Bone marrow (tissue), 2 donors: ENCODE measurements around the gene PTMS.

Experiments used
- DNase-seq, 2 donors: peaks; one replicate each; lab custom pipeline; 2025; lab: John Stamatoyannopoulos, UW

The PTMS gene

DNA sequence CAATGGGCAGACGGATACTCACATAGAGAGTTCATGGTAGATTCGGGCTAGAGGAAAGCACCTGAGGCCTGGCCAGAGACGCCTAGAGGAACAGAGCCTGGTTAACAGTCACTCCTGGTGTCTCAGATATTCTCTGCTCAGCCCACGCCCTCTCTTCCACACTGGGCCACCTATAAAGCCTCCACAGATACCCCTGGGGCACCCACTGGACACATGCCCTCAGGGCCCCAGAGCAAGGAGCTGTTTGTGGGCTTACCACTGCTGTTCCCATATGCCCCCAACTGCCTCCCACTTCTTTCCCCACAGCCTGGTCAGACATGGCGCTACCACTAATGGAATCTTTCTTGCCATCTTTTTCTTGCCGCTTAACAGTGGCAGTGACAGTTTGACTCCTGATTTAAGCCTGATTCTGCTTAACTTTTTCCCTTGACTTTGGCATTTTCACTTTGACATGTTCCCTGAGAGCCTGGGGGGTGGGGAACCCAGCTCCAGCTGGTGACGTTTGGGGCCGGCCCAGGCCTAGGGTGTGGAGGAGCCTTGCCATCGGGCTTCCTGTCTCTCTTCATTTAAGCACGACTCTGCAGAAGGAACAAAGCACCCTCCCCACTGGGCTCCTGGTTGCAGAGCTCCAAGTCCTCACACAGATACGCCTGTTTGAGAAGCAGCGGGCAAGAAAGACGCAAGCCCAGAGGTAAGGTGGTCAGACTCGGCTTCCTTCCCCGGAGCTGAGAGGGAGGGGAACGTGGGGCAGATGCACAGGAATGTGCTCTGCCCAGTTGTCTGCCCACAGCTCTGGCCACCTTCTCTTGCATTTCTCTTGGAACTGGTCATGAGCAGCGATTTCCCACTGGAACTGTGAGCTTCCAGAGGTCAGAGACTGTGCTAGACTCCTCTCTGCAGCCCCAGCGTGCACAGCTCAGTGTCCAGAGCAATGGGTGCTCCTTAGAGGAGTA lies 23.1 kb downstream of the PTMS start, which contains the start of gene CD4:
Gene CD4, plus strand, starts transcription at position 557 of the 953 bp plus-strand sequence. CDS start 10,611 bp downstream, outside the sequence.
- DNase-seq = peak in 1 of 2 donors; percentile 80

DNA sequence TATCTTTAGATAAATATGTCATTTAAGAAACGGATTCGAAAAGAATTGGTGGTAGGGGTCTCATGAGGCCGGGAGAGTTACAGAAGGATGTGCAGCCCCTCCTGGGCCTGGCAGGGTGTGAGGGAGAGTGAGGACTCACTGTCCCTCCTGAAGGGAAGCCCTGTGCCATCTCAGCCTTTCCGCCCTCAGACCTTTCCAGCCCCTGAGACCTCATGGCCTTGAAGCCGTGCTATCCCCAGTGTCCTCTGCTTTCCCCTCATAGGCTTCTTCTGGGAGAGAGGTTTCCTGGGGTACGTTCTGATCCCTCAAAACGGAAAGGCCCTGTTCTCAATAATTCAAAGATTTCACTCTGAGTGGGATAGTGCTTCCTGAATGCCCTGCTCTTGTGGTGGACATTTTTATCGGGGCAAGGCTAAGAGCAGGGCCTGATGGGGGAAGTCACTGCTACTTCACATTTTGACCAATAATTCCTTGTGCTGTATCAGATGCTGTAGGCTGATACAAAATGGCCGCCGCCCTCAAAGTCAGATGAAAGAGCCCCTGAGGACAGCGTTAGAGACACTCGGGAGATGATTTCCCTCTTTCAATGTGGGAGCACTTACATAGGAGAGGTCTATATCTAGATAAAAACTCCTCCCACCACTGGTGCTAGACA lies 24.5 kb downstream of the PTMS start:
- no peak for DNase-seq

DNA sequence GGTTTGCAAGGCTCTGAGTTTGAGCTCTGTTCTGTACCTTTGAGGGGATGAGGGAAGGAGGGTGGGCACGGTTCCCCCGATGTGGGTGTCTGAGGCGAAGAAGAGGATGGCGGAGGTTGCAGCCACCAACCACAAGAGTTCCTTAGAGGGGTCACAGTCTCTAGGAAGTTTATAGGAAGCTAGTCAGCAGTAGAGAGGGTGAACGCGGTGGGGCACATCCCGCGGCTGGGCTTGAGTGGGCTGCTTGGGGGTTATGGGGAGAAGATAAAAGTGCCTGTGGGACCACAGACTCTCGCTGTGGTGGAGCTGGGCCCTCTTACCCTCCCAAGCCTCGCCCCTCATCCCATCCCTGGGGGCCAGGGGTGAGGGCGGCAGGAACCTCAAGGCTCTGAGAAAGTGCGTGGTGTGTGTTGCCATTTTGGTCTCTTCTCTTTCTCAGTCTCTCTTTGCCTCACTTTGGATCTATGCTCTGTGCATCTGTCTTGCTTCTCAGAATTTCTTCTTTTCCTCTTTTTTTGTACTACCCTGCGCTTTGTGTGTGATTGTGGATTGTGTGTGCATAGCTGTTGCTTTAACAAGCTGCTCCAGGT lies 25.9 kb downstream of the PTMS start:
- no peak for DNase-seq

DNA sequence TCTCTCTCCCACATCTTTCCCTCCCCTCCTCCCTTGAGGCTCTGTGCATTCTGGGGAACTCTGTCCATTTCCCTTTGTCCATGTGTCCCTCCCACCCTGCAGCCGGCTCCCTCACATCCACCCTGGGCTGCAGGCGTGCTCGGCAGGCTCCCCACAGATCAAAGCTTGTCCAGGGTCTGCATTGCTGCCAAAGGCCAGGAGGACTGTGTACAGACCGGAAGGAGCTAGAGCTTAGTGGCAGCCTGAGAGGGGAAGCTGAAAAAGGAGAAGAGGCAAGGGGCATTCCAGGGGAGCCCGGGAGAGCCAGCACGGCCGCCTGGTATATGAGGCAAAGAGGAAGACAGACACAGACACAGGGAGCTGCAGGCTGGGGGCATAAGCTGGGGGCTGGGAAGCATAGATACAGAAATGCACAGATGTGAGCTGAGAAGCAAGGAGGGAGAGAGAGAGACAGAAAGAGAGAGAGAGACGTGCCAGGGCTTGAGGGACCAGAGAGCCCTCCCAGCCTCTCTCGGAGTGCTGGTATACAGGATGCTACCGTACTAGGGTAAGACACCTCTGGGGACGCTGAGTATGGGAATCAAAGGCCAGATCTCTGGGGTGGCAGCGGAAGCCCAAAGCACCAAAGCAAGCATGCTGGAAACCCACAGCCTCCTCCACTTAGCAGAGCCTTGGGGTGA lies 26.5 kb downstream of the PTMS start:
- DNase-seq = peak in 1 of 2 donors; percentile 82

DNA sequence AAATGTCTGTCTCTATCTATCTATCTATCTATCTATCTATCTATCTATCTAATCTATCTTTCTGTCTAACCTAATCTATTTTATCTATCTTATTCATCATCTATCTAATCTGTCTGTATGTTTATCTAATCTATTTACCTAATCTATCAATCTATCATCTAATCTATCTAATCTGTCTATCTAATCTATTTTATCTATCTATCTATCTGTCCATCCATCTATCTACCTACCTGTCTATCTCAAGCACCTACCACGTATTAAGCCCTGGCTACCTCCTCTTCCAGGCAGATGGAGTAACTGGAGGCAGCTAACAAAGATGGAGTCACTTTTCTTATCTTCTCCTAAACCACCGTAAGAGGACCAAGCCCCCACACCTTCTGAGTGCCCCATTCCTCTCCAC lies 28.9 kb downstream of the PTMS start:
- no peak for DNase-seq

DNA sequence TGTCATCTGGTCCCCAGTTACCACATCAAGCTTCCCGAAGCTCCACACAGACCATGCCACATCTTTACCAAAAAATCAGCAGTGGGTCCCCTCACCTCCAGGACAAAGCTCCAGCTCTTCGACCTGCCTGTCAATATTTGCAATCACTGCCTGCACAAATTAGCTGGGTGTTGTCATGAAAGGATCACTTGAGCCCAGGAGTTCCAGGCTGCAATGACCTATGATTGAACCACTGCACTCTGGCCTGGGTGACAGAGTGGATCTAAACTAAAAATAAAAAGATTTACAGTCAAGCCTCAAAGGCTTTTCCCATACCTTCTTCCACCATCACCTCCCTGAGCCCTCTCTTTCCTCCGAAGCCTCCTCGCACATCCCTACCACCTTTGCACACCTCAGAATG lies 30.4 kb downstream of the PTMS start:
- no peak for DNase-seq

DNA sequence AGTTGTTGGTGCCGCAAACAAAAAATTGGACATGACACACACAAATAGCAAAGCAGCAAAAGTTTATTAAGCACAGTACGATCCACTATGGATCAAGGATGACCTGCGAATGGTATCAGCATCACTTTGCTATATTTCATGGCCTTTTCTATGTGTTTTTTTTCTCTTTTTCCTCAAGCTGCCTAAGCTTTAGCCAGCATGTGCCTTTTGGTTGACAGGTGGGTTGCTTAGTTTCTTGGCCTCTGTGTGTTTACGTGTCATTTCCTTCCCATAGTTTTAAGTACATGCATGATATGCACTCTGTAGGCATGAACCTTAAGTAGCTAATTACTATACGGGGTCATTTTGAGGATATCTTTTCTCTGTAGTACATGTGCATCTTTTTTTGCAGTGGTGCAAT lies 33.0 kb downstream of the PTMS start:
- no peak for DNase-seq

DNA sequence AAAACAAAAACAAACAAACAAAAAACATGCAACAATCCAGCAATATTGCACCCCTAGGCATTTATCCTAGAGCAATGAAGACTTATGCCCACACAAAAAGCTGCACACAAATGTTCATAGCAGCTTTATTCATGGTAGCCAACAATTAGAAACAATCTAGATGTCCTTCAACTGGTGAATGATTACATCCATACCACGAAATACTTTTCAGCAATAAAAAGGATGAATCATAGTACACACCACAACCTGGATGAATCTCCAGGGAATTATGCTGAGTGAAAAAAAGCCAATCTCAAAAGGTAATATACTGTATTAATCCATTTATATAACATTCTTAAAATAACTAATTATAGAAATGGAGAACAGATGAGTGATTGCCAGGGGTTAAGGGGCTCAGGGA lies 41.0 kb downstream of the PTMS start:
- no peak for DNase-seq

DNA sequence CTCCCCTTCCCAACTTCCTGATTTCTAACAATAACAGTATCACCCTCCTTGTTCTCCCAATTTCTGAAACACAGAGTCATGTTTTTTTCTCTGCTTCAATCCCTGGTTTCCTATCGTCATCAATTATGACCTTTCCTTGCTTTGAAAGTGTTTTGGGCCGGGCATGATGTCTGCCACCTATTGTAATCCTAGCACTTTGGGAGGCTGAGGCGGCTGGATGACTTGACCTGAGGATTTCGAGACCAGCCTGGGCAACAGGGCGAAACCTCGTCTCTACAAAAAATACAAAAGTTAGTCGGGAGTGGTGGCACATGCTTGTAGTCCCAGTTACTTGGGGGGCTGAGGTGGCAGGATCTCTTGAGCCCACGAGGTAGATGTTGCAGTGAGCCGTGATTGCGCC lies 42.9 kb downstream of the PTMS start:
- DNase-seq = no peak

DNA sequence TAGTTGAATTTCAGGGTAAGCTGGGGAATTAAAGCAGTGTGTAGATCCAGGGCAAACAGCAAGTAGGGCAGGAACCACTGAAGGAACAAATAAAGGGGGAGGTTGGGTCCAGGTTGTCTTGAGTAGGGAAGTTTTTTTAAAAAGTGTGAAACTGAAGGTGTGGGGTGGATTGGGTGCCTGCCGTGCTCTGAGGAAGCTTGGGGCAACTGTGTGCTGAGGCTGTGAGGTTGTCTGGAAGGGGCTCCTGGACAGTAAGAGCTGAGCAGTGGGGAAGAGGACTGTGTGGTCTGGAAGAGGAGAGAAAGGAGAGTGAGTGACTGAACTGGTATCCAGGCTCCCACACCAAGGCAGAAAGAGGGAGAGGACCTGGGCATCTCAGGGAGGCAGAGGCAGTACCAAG lies 44.6 kb downstream of the PTMS start:
- no peak for DNase-seq

DNA sequence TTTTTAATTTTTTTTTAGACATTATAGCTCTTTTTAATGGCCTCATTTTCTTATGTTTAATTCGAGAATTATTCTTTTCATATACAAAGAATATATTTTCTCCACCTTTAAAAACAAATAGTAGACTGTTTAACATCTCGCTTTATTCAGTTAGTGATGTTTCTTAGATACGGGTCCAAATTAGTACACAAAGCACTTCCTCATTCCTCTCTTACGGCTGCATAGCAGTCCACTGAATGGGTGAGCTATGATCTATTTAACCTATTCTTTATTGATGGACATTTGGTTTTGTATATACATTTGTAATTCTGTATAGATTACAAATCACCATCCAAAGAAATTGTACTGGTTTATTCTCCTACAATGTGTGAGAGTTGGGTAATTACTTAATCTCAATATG lies 47.2 kb downstream of the PTMS start:
- no peak for DNase-seq

DNA sequence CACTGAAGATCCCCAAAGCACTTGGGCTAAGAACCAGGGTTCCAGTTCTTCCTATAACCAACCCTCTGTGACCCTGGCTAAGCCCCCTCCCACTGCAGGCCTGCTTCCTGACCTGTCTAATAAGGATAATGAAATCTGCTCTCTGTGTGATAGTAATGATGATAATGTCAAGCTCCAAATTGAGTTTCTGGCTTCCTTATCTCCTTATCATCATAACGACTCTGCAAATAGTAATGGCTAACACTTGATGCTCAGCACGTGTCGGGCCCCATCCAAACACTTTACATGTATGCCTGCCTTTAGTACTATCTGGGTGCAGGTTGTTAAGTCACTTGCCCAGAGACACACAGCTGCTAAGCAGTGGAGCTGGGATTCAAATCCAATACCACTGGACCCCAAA lies 50.4 kb downstream of the PTMS start:
- no peak for DNase-seq

DNA sequence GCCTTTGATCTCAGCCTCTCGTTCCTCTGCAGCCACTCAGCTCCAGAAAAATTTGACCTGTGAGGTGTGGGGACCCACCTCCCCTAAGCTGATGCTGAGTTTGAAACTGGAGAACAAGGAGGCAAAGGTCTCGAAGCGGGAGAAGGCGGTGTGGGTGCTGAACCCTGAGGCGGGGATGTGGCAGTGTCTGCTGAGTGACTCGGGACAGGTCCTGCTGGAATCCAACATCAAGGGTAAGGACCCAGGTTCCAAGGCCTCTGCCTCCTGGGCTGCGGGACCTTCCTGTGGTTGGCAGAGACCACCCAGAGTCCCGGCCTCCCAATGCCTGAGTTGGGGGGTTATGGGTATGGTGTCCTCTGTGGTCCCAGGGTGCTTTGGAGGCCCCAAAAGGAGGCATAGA lies 50.9 kb downstream of the PTMS start:
- DNase-seq = no peak

DNA sequence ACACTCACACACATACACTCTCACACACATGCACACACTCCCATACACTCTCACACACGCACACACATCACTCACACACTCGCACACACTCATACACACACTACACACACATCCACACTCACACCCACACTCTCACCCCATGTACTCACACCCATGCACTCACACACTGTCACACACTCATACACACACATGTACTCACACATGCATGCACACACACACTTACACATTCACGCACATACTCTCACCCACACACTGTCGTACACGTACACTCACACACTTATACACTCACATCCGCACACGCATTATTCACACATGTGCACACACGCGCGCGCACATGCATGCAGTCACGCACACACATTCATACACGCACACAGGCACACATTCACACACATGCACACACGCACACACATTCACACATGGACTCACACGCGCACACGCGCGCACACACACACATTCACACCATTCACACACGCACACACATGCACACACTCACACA lies 51.5 kb downstream of the PTMS start:
- no peak for DNase-seq

DNA sequence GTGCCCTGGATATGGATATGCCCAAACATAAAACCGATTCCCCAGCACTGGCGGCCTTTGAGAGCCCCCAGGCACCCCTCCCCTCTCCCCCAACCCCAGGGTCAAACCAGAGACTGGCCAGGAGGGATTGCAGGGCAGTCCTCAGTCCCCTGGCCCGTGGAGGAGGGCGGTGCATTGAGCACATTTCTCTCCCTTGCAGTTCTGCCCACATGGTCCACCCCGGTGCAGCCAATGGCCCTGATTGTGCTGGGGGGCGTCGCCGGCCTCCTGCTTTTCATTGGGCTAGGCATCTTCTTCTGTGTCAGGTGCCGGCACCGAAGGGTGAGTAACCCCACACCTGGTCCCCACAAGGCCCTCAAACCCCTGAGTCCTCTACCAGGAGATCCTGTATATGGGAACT lies 52.1 kb downstream of the PTMS start:
- DNase-seq = no peak

DNA sequence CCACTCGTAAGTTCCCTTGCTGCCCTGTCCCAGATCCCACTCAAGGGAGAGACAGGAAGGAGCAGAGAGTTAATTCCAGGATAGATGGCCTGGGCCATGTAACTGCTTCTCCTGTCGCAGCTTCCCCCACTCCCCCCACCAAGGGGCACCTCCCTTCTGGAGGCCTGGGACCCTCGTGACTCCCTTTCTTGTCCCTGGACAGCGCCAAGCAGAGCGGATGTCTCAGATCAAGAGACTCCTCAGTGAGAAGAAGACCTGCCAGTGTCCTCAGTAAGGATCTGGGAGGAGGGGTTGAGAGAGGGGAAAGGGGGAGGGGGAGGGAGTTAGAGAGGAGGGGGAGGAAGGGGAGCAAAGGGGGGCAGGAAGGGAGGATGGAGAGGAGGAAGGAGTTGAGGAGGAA lies 52.5 kb downstream of the PTMS start:
- DNase-seq = no peak

DNA sequence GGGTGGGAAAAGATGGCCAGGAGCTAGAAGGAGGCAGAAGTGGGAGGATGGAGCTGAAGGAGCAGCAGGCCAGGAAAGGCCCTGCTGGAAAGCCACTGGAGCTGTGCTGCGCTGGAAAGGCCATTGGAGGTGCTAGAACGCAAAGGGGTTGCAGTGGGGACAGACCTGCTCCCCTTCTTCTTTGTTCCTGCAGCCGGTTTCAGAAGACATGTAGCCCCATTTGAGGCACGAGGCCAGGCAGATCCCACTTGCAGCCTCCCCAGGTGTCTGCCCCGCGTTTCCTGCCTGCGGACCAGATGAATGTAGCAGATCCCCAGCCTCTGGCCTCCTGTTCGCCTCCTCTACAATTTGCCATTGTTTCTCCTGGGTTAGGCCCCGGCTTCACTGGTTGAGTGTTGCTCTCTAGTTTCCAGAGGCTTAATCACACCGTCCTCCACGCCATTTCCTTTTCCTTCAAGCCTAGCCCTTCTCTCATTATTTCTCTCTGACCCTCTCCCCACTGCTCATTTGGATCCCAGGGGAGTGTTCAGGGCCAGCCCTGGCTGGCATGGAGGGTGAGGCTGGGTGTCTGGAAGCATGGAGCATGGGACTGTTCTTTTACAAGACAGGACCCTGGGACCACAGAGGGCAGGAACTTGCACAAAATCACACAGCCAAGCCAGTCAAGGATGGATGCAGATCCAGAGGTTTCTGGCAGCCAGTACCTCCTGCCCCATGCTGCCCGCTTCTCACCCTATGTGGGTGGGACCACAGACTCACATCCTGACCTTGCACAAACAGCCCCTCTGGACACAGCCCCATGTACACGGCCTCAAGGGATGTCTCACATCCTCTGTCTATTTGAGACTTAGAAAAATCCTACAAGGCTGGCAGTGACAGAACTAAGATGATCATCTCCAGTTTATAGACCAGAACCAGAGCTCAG lies 53.2 kb downstream of the PTMS start:
- DNase-seq = no peak

DNA sequence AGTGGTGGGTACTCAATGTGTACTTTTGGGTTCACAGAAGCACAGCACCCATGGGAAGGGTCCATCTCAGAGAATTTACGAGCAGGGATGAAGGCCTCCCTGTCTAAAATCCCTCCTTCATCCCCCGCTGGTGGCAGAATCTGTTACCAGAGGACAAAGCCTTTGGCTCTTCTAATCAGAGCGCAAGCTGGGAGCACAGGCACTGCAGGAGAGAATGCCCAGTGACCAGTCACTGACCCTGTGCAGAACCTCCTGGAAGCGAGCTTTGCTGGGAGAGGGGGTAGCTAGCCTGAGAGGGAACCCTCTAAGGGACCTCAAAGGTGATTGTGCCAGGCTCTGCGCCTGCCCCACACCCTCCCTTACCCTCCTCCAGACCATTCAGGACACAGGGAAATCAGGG lies 54.0 kb downstream of the PTMS start:
- no peak for DNase-seq
